IPS-NIHi11 (cell line): ENCODE results near the gene PTPRO.
"Not testable (repeated sequence)": the region's sequence is repeated elsewhere in the genome, so short reads cannot be mapped to it uniquely, and the experiment has no call there.

Experiments used
- DNase-seq: peaks from one replicate; pipeline ENCODE4 v3.0.0; 2012; ENCODE audit warnings: mixed read lengths, low spot score

The PTPRO gene

DNA sequence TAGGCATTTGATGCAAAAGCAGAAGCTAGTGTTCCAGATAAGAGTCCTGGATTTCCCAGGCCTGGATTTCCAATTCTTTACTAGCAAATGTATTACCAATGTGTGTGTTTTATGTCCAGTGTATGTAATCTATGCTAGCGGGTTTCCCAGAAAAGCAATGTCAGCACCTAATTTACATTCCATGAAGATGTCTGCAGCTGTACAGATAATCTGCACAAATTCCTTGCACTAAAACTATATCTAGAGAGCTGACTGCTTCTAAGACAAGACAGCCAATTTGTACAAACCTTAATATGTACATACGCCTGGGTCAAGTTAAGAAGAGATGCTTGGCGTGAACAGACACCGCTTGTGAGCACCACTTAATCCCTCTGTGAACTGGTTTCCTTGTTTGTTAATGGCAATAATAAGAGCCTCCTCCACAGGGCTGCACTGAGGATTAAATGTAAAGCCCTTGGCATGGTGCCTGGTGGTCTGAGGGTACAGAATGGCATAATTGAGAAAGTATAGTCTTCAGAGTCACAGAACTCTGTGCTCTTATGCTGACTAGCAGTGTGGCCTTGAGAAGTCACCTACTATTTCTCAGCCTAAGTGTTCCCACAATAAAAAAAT lies 281.3 kb downstream of the PTPRO start:
- DNase-seq = no peak

- DNase-seq = no peak
Observed at GRCh38 chr12:15605881-15606590, 283.7 kb downstream of the PTPRO start.

- no peak for DNase-seq
Observed at GRCh38 chr12:15608406-15608805, 286.1 kb downstream of the PTPRO start.

DNA sequence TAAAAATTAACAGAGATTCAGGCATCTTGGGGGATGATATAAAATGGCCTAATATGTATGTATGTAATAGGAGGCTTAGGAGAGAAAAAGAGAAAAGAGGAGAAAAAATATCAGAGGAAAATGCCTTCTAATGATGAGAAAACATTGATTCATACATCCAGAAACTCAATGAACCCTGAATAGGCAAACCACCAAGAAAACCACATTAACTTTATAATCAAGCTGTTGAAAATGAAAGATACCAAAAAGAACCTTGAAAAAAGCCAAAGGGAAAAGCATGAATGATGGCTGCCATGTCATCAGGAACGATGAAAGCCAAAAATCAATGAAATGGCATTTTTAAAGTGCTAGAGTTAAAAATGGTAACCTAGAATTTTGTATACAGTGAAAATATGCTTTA lies 286.6 kb downstream of the PTPRO start:
- DNase-seq = no peak

DNA sequence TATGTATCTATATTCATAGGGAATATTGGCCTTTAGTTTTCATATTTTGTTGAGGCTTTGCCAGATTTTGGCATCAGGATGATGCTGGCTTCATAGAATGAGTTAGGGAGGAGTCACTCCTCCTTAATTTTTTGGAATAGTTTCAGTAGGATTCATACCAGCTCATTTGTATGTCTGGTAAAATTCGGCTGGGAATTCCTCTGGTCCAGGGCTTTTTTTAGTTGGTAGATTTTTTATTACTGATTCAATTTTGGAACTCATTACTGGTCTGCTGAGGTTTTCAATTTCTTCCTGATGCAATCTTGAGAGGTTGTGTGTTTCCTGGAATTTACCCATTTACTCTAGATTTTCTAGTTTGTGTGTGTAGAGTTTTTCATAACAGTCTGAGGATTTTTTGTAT lies 291.7 kb downstream of the PTPRO start:
- no peak for DNase-seq

DNA sequence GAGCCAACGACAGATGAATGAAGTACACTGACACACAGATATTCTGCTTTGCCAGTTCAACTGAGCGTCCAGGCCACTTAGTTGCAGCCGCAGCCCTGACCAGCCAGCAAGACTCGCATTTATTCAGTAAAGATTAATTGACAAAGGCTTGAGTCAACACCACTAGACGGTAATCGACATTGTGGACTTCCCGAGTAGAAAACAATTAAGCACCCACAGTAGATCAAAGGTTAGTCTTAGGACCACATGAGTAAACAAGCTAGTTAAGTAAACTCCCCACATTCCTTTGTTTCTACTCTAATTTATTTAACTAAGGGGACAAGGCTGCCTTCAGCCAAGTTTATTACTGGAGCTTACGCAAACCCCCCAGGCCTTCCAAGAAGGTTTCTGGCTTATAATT lies 294.2 kb downstream of the PTPRO start:
- not testable (repeated sequence) for DNase-seq

GRCh38 chr12:15620741-15621539 lies 298.6 kb downstream of the PTPRO start:
- no peak for DNase-seq

DNA sequence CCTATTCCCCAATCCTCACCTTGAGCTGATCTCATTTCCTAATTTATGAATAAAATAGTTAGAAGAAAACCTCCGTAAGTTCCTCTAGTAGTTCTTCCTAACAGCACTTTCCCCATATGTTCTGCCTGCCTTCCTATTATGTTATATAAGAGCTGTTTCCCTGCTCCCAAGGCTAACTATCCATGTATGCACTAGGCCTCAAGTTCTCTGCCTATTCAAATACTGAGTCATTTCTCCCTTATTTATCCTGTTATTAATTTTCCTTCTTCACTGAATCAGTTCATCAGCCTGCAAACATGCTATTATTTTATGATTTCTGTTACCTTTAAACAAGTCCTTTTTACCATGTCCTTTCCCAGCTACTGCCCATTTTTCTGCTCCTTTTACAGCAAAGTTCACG lies 302.8 kb downstream of the PTPRO start:
- no peak for DNase-seq

DNA sequence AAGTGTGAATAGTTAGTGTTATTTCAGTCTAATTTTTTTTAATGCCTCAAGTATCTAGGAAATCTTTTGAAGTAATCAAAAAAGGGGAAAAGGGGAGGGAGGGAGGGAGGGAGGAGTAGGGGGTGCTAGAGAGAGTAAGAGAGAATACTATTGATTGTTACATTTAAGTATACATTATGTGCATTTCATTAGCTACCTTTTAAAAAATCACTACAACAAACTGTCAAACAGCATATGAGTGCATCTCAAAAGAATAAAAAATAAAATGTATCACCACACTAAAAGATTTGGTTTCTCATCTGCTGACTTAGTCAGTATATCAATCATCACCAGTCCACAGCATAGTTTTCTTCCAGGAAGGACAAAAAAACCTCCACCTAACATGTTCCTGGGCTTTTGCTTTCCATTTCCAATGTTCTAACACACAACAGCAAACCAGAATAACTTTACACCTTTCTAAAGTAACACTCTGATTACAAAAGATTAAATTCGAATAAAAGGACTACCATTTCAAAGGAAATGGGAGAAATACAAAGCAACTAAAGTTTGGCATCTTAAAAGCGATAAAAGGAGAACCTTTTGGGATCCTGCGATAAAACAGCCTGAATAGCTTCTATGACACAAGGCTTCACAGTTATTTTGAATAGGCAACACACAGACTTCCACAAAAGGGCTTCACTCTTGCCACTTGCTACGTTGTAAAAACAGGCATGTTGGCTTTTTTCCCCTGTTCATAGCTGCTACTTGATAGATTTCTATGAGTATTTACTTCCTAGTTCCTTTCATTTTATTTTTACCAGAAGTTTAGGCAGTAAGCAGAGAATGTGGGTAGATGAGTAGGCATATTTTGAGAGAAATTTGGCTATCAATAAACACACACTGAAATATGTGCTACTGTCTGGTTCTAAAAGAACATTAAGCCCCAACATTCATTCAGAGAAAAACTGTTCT lies 306.0 kb downstream of the PTPRO start:
- DNase-seq = no peak

- peak; percentile 10 for DNase-seq
Observed at GRCh38 chr12:15629108-15629507, 306.8 kb downstream of the PTPRO start.

GRCh38 chr12:15629761-15630160 lies 307.5 kb downstream of the PTPRO start:
- no peak for DNase-seq

DNA sequence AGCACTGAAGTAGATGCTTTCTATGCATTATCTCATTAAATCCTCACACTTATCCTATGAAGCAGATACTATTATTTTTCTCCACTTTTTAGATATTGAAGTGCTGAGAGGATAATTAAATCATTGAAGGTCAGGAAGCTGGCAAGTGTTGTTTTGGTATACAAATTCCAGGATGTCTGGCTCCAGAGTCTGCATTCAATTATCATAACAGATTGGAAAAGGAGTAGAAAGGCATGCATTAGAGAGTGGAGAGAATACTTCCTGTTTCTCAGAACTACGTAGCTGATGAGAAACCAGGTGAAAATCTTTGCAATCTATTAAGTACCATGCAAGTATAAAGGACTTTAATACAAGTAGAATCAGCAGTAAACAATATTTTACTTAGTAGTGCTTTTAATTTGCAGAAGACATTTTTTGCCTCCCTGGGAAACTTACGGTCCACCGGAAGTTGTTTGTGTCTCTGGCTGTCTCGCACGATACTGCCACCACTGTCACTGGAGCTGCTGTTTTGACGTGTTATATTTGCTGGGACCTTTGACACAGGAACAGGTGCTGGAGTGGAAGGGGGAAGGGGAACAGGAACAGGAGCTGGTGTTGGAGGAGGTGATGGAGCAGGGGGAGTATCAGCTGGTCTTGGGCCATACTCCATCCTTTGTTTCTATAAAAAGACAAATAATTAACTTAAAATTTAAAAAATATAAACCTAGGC lies 308.9 kb downstream of the PTPRO start:
- DNase-seq = no peak

DNA sequence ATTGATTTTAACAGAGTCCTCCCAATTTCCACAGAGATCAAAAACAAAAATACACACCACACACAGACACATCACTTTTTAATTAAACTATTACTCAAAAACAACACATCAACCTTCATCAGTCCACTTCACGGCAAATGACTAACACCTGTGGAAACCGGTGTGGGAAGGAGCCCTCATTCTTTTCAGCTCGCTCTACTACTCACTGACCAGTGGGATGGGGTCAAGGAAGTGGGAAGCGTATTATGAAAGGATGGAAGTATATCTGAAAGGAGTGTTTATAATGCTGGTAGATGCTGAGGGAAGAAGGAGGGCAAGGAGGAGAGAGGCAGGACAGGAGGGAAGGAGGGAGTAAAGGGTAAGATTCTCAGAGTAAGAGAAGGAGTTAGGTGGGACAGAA lies 310.4 kb downstream of the PTPRO start:
- DNase-seq = no peak

DNA sequence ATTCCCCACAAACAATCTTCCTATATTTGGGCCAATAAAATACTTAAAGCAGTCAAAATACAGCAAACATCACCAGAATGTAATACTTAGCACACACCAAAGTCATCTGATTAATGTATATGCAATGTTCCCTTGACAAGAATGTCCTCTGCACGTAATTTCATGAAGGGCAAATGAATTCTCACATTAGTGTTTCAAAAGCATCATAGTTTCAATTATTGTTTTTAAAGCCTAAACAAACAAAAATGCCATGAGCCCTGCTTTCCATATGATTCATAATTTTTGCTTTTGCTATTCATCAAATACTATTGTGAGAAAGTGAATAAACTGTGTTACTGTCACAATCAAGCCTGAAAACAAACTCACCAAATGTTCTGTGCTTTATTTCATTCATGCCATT lies 310.9 kb downstream of the PTPRO start:
- DNase-seq = no peak

DNA sequence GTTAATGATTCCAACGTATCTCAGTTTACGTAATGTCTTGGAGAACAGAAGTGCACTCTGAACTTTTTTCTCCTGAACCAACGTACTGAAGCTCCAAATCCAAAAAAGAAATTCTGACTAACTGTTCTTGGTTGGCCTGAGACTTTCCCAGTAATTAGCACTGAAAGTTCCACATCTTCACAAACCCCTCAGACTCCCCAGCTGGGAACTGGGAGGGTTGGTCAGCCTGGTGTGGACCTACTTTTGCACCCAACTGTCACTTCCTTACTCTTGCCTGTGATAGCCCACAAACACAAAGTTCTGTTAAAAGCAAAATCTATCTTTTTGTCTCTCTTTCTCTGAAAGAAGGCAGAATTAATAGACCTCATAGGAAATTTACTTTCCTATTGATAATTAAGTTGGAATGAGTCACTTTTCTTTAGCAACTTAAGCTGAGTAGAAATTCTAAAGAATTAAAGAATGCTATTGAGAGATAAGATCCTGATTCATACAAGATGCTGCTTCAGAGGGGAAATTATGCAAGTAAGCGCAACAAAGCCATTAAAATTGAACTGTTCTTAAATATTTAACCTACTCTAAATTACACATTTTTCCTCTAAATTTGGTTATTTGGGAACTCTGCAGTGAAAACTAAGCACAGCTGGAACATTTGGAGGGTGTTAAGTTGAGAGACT lies 311.8 kb downstream of the PTPRO start:
- DNase-seq = no peak

DNA sequence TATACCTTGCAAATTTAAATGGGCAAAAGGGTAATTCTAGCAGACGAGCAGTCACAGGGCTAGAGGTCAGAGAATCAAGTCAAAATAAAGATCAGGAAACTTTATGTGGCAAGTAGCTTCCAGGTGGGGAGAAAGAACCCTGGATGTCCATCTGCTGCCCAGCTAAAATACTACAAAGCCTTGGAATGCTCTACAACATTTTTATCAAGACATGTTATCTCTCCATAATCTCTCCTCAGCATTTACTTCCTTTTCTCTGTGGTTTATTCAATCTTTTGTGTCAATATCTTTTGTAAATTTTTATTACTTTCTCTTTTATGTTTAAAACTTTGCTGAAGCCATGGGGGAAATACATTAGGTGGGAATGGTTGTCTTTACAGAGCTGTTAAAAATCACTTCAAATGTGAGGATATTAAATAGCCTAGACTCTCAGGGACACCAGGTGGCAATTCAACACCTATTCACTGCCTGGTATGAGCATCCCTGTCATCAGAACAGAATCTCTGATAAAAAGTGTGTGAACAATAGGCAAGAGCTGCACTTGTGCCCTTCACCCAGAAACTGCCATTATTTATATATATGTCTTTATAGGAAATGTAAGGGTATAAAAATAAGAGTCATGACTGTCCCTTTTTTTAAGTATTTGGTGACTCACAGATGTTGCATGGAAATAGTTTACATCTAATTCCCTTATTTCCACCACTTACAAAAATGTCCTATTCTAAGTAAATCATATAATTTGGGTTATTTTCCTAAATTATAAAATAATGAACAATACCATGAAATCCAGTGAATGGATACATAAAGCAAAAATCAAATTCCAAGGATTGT lies 314.0 kb downstream of the PTPRO start:
- no peak for DNase-seq

DNA sequence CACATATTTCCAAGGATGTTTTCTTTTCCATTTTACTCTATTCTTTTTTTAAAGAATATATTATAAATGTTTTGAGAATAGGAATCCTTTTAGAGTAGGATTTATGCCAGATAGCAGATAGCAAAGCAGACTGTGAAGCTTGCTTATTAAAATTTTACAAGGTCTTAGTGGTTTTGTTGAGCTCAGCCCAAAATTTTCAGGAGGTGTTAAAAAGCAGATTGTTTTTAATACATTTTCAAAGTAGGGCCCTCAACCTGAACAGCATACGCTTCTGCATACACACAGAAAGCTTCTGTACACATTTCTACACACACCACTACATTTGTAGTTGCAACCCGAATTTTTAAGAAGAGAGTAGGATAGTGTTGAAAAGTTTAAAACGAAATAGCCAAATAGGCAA lies 315.9 kb downstream of the PTPRO start:
- no peak for DNase-seq

DNA sequence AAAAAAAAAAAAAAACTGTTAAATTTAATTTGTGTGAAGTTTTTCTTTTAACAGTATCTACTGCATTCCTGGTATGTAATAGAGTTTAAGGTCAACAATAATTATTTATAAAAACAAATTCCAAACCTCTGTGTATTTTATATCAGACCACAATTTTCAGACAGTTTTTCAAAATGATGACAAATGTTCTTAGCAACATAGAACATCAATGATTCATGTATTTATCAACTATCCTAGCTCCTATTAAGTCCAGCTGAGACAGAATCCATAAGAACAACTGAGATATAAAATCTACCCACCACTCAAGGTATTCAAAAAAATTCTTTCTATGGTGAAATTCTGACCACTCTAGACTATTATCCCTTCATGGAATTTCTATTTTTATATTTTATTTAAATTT lies 322.4 kb downstream of the PTPRO start:
- no peak for DNase-seq

- DNase-seq = no peak
Observed at GRCh38 chr12:15646581-15646980, 324.3 kb downstream of the PTPRO start.
